ENCODE data around the gene CYSLTR2.

CYSLTR2 gene, protein sequence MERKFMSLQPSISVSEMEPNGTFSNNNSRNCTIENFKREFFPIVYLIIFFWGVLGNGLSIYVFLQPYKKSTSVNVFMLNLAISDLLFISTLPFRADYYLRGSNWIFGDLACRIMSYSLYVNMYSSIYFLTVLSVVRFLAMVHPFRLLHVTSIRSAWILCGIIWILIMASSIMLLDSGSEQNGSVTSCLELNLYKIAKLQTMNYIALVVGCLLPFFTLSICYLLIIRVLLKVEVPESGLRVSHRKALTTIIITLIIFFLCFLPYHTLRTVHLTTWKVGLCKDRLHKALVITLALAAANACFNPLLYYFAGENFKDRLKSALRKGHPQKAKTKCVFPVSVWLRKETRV

GRCh38 chr13:48653472-48653939, at the start of gene CYSLTR2:
Gene CYSLTR2 (plus strand): TSS chr13:48653929. CDS start chr13:48706818, 52,889 bp downstream.
- DNase-seq (ENCODE audit: low read depth in 3 of 3) = no peak

- DNase-seq (ENCODE audit: low read depth in 3 of 3) = no peak
These were observed 38.7 kb upstream of the CYSLTR2 start for GRCh38 chr13:48615049-48615448.

GRCh38 chr13:48618937-48619336, 34.8 kb upstream of the CYSLTR2 start:
- no peak for DNase-seq (ENCODE audit: low read depth in 3 of 3)

DNA sequence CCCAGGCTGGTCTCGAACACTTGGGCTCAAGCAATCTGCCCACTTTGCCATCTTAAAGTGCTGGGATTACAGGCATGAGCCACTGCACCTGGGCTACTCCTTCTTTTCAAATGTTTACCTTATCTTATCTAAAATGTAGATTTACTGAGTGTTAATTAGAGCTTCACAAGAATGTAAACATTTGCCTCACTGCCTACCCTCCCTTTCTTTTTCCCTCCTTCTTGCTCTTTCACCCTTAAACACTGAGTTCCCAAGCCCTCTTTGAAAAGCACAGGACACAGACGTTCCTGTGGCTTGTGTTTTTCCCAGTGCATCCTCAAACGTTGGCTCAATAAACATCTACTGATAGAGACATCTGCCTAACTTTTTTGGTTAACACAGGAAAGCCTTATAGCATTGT, 32.7 kb upstream of the CYSLTR2 start:
- DNase-seq (ENCODE audit: low read depth in 3 of 3) = no peak

GRCh38 chr13:48624016-48624415, 29.7 kb upstream of the CYSLTR2 start:
- DNase-seq (ENCODE audit: low read depth in 3 of 3) = no peak

- no peak for DNase-seq (ENCODE audit: low read depth in 3 of 3)
These were observed 28.9 kb upstream of the CYSLTR2 start for GRCh38 chr13:48624858-48625257.

- no peak for DNase-seq (ENCODE audit: low read depth in 3 of 3)
These were observed 28.2 kb upstream of the CYSLTR2 start for GRCh38 chr13:48625413-48626076.

GRCh38 chr13:48626077-48626449, 27.7 kb upstream of the CYSLTR2 start:
- DNase-seq (ENCODE audit: low read depth in 3 of 3) = no peak

GRCh38 chr13:48626726-48627451, 26.8 kb upstream of the CYSLTR2 start:
- DNase-seq (ENCODE audit: low read depth in 3 of 3) = no peak

DNA sequence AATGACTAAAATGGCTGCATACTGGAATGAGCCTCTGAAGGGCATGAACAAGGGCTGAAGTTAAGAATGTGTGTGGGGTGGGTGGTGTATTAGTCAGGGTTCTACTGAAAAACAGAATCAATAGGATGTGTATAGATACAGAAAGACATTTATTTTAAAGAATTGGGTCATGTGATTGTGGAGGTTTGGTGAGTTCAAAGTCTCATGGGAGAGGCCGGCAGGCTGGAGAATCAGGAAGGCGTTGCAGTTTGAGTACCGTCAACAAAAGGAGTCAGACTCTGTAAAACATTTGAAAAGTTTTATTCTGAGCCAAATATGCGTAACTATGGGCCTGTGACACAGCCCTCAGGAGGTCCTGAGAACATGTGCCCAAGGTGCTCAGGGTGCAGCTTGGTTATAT, 24.5 kb upstream of the CYSLTR2 start:
- no peak for DNase-seq (ENCODE audit: low read depth in 3 of 3)

- no peak for DNase-seq (ENCODE audit: low read depth in 3 of 3)
These were observed 23.4 kb upstream of the CYSLTR2 start for GRCh38 chr13:48630291-48630690.

DNA sequence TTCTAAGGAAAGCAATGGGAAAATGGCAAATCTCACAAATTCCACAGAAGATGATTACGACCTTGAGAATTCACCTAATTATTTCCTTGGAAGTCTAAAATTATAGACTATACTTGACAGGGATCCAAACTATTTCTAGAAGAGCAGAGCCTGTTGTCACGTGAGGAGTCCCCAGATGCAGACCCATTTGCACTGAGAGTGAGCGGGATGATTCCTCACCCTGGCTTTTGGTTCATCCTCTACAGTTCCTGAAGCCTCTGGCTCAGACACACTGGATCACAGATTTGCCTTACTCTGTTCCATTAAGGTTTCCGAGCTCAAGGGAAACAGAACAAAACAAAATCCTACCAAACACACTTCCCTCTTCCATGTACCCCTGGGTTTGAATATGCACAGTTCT, 23.0 kb upstream of the CYSLTR2 start:
- no peak for DNase-seq (ENCODE audit: low read depth in 3 of 3)

DNA sequence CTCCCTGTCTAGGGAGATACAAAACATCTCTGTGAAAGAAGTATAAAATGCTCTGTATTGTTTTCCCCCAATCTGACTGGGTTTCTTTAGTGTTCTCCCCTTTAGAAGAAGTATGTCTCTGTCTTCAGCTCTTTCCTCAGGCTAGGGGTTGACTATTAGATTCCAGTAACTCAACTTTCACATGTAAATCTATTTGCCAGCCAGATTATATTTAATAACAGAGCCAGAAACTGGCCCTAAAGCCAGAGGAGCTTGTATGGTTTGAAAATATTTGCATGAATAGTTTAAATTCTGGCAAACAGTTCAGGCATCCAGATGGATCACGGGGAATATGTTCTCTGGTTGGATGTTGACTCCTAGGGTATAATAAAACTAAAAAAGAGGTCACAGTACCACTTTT, 22.3 kb upstream of the CYSLTR2 start:
- no peak for DNase-seq (ENCODE audit: low read depth in 3 of 3)

DNA sequence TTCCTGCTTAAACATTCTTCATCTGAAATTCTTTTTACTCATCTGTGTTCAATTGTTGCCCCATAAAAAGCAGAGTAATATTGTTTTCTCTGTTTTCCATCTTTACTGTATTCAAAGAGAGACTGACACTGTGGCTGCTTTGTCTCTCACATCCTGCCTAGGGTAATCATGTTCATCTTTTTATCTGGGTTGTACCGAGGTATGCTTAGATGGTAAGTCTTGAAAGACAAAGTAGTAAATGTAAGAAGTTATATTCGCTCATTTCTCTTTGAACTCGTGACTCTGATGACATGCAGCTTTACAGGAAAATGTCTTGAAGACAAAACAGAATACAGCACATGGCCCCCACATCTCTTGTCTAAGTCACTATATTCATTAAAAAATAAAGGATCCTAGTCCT, 20.0 kb upstream of the CYSLTR2 start:
- no peak for DNase-seq (ENCODE audit: low read depth in 3 of 3)

GRCh38 chr13:48634636-48635035, 19.1 kb upstream of the CYSLTR2 start:
- DNase-seq (ENCODE audit: low read depth in 3 of 3) = no peak

GRCh38 chr13:48635478-48635877, 18.3 kb upstream of the CYSLTR2 start:
- no peak for DNase-seq (ENCODE audit: low read depth in 3 of 3)

DNA sequence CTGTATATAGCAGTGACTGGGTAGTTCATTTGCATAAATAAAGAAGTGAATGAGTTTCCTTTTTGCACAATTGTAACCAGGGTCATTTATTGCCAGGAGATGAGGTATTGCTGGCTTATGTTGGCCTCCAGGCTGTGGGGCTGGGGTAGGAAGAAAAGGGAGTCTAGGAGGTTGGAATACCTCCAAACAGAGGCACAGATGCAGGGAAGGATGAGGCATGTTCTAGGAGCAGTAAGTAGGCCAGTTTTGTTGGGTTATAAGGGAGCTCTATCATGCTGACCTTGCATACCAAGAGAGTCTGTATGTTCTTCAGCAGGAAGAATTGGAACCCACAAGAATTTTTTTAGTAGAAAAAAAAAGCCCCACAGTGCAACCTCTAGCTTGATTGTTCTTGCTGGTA, 17.2 kb upstream of the CYSLTR2 start:
- DNase-seq (ENCODE audit: low read depth in 3 of 3) = no peak

DNA sequence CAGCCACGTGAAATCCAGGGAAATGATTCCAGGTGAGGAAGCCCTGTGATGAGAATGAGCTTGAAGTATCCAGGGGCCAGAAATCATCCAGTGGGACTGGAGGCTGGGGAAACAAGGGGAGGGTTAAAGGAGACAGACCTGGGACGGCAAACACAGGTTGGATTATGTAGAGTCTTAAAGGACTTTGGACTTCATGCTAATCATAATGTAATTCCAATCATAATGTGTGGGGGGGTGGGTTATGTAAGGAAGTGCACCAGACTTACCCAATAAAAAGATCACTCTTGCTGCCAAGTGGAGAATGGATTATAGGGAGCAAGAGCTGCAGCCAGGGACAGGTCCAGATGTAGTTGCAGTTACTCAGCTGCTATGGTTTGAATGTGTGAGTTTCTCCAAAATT, 16.1 kb upstream of the CYSLTR2 start:
- no peak for DNase-seq (ENCODE audit: low read depth in 3 of 3)

DNA sequence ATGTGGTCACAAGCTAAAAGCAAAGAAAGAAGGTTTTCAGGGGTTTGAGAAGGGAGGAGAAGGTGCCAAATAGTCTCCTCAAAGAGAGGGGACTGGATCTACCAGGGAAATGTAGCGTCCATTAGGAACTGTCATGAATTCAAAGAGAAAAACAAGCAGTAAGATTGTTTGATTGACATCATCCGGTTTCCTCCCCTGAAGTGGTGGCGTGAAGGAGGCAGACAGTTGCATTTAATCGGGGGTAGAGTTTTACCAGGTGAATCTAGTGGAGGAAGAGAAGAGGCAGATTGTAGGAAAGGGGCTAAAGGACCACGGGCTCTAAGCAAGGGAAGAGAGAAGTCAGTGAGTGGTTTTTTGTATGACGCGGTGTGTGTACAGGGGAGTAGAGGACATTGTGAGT, 13.0 kb upstream of the CYSLTR2 start:
- no peak for DNase-seq (ENCODE audit: low read depth in 3 of 3)

- DNase-seq (ENCODE audit: low read depth in 3 of 3) = no peak
These were observed 12.3 kb upstream of the CYSLTR2 start for GRCh38 chr13:48641404-48641803.

GRCh38 chr13:48642061-48642460, 11.7 kb upstream of the CYSLTR2 start:
- DNase-seq (ENCODE audit: low read depth in 3 of 3) = no peak

GRCh38 chr13:48643159-48643558, 10.6 kb upstream of the CYSLTR2 start:
- no peak for DNase-seq (ENCODE audit: low read depth in 3 of 3)

GRCh38 chr13:48644141-48644540, 9.6 kb upstream of the CYSLTR2 start:
- DNase-seq (ENCODE audit: low read depth in 3 of 3) = no peak

All from stimulated activated CD4-positive, alpha-beta T cell treated with anti-CD3 and anti-CD28 coated beads, TNF-alpha, amount 100 ng/mL, for 48 hours (primary cell).